Endothelial cell (in vitro differentiated cells): Measurements from ENCODE around the gene ALDH18A1. TPM values are rescaled to one million over a fixed set of nuclear protein-coding genes. Genes with fewer than 3 reads are reported as not detected.

ENCODE experiments used
- DNase-seq: peaks from one replicate; pipeline ENCODE4 v3.0.0; 2021; ENCODE audit warnings: low spot score
- H3K27ac Mint-ChIP-seq: one replicate; pipeline ENCODE4 v1.8.0; 2021; ENCODE audit warnings: mixed read lengths, inconsistent platforms; ENCODE audit not compliant: unreplicated experiment
- H3K27me3 Mint-ChIP-seq: one replicate; pipeline ENCODE4 v1.8.0; 2021; ENCODE audit warnings: mild to moderate bottlenecking, moderate library complexity, mixed read lengths, inconsistent platforms; ENCODE audit not compliant: unreplicated experiment
- H3K36me3 Mint-ChIP-seq: one replicate; pipeline ENCODE4 v1.8.0; 2021; ENCODE audit warnings: mild to moderate bottlenecking, low read depth, mixed read lengths, inconsistent platforms; ENCODE audit not compliant: unreplicated experiment
- H3K4me1 Mint-ChIP-seq: one replicate; pipeline ENCODE4 v1.8.0; 2021; ENCODE audit warnings: mild to moderate bottlenecking, mixed read lengths, inconsistent platforms; ENCODE audit not compliant: unreplicated experiment
- H3K4me3 Mint-ChIP-seq: one replicate; pipeline ENCODE4 v1.8.0; 2021; ENCODE audit warnings: mild to moderate bottlenecking, mixed read lengths, inconsistent platforms; ENCODE audit not compliant: unreplicated experiment
- H3K9me3 Mint-ChIP-seq: one replicate; pipeline ENCODE4 v1.8.0; 2021; ENCODE audit warnings: mixed read lengths, inconsistent platforms; ENCODE audit not compliant: unreplicated experiment
- total RNA-seq: library from RNA; stranded (reverse); fragmentation: NEBNext Ultra II Directional; extraction: Animal tissue kit (Norgen Biotek cat#: 25700); gene quantifications from one replicate; pipeline ENCODE4 v1.2.1, GENCODE V29; 2021; ENCODE audit not compliant: unreplicated experiment
- TF ChIP-seq, protein P1 (sequence below): fragments of 200-600 bp; sonication (generic); IDR thresholded peaks from one replicate; pipeline ENCODE4 v1.5.0; 2021; ENCODE audit warnings: antibody characterized with exemption; ENCODE audit not compliant: unreplicated experiment

Gene ALDH18A1
- total RNA-seq, 1 donor from 2014 or later: 52.0 TPM

DNA sequence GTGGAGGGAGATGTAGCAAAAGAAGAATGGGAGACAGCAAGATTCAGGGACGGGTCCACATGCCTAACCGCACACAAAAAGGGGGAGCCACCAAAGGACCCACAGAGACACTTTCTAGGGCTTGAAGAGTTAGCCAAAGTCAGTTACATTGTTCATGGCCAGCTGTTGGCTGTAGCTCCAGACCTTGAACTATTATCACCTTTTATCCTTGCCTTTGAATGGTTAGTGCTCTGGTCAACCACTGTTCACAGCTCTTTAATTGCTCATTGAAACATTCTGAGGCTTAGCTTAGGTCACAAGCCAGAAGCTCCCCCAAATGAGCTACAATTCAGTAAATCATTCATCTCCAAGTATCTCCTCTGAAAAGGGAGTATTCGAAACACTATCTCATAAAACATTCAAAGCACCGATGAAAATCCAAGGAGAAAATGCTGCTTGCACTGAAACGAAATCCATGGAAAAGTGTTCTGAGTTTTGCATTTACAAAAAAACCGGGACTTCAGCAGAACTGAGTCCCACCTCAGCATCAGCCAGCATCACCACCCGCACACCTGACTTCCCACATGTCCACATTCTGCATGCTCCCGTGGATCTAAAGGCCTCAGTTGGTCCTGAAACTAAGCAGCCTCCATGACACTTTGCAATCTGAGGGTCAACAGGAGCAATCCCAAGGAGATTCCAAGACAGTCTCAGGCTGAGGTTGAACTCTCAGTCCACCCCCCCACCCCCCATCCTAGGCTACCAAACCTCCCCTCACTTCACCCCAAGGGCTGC, 99.3 kb downstream of the ALDH18A1 start:
- Mint-ChIP-seq H3K4me1 (peaks cover 59% of the 10 kb centered on the region), H3K36me3 (peaks cover 12% of the 10 kb centered on the region), H3K4me3 (peak overlapping the region; percentile 0), H3K27ac (no peak overlapping the region), H3K27me3 (peaks cover 13% of the 10 kb centered on the region), H3K9me3 (no peaks in the 10 kb centered on the region)
- TF ChIP-seq, protein P1, sequence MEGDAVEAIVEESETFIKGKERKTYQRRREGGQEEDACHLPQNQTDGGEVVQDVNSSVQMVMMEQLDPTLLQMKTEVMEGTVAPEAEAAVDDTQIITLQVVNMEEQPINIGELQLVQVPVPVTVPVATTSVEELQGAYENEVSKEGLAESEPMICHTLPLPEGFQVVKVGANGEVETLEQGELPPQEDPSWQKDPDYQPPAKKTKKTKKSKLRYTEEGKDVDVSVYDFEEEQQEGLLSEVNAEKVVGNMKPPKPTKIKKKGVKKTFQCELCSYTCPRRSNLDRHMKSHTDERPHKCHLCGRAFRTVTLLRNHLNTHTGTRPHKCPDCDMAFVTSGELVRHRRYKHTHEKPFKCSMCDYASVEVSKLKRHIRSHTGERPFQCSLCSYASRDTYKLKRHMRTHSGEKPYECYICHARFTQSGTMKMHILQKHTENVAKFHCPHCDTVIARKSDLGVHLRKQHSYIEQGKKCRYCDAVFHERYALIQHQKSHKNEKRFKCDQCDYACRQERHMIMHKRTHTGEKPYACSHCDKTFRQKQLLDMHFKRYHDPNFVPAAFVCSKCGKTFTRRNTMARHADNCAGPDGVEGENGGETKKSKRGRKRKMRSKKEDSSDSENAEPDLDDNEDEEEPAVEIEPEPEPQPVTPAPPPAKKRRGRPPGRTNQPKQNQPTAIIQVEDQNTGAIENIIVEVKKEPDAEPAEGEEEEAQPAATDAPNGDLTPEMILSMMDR: no peak
- no peak for DNase-seq

Other genes starting within 250 kb of the ALDH18A1 start
- 103 TPM for gene SORBS1, start 95.3 kb downstream of the ALDH18A1 start, total RNA-seq
- 54.3 TPM for gene TCTN3, start 37.2 kb upstream of the ALDH18A1 start, total RNA-seq
- gene ENTPD1, start 99.5 kb upstream of the ALDH18A1 start, total RNA-seq: 102 TPM